Lower leg skin (tissue), 3 donors: ENCODE data around the gene KRTAP10-5.

Experiments used
- CTCF ChIP-seq, 3 donors: fragments of 450-650 bp; IDR thresholded peaks; one replicate each; pipeline ENCODE4 v1.5.1; 2016; ENCODE audit warnings: antibody characterized with exemption in 3 of 3, mild to moderate bottlenecking in 3 of 3, moderate library complexity in 2 of 3
- POLR2A ChIP-seq, 2 donors: fragments of 450-650 bp; IDR thresholded peaks; one replicate each; pipeline ENCODE4 v1.6.1; 2016 to 2017; ENCODE audit warnings: antibody characterized with exemption in 2 of 2, mild to moderate bottlenecking in 1 of 2, moderate library complexity in 1 of 2

- no peak for TF ChIP-seq CTCF (IDR thresholded peaks at IDR 0.05)
- TF ChIP-seq POLR2A (IDR thresholded peaks at IDR 0.05) = no peak
These were observed 38.5 kb upstream of the KRTAP10-5 start for GRCh38 chr21:44618909-44619308.
